HG02885 (cell line): ENCODE results near the gene PPARD.

Source experiments
- ATAC-seq: cut with Tn5 transposase; IDR thresholded peaks from one replicate; pipeline ENCODE4 v1.9.1; 2021; ENCODE audit warnings: mild to moderate bottlenecking; ENCODE audit not compliant: unreplicated experiment, poor library complexity

PPARD gene

GRCh38 chr6:35402136-35402855 lies 59.9 kb downstream of the PPARD start:
- peak; percentile 69 for ATAC-seq

GRCh38 chr6:35402856-35403191 lies 60.5 kb downstream of the PPARD start:
- no peak for ATAC-seq

GRCh38 chr6:35403544-35404442 lies 61.4 kb downstream of the PPARD start:
- ATAC-seq = no peak

GRCh38 chr6:35406711-35407485 lies 64.5 kb downstream of the PPARD start:
- no peak for ATAC-seq

GRCh38 chr6:35409245-35409644 lies 66.9 kb downstream of the PPARD start:
- no peak for ATAC-seq

DNA sequence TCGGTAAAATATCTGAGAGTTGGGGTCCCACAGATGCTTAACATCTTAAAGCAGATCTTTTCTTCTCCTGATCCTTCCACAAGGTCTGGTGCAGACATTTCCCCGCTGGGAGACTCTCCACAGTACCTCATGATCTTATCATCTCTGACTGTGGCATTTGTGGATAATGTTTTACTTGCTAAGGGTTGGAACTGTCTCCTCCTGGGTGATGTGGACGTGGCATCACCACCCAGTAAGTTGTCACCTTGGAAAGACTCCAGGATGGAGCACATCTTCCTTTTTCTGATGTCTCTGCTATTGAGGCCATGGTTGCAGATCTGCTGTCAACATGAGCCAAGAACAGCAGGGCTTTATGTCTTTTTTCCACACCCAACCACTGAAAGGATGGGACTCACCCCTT lies 67.8 kb downstream of the PPARD start:
- no peak for ATAC-seq

DNA sequence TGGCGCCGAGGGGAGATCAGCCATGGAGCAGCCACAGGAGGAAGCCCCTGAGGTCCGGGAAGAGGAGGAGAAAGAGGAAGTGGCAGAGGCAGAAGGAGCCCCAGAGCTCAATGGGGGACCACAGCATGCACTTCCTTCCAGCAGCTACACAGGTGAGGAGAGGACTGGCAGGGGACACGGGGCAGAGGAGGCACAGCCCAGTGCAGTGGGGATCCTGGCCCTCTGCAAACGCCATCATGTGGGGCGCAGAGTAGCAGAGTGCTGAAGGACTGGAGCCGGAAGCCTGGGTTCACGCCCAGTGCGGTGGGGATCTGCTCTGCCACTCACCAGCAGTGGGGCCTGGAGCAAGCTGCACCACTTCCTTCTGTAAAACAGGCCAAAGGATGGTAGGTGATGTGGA lies 68.7 kb downstream of the PPARD start:
- no peak for ATAC-seq

GRCh38 chr6:35412102-35412501 lies 69.7 kb downstream of the PPARD start:
- no peak for ATAC-seq

DNA sequence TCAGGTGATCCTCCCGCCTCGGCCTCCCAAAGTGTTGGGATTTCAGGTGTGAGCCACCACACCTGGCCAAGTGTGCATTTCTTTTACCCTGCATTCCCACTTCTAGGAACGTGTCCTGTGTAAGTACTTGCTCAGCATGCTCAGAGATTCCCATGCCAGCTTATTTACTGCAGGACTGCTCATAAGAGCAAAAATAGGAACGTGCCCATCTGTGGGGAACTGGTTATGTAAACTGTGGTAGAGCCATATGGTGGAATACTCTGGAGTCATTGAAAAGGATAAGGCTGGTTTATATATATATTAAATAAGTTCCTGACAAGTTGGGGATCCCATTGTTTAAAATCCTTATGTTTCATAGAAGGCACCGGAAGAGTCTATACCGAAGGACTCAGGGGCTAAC lies 71.6 kb downstream of the PPARD start:
- ATAC-seq = no peak

- ATAC-seq = no peak
These were observed 72.9 kb downstream of the PPARD start for GRCh38 chr6:35415065-35415891.

DNA sequence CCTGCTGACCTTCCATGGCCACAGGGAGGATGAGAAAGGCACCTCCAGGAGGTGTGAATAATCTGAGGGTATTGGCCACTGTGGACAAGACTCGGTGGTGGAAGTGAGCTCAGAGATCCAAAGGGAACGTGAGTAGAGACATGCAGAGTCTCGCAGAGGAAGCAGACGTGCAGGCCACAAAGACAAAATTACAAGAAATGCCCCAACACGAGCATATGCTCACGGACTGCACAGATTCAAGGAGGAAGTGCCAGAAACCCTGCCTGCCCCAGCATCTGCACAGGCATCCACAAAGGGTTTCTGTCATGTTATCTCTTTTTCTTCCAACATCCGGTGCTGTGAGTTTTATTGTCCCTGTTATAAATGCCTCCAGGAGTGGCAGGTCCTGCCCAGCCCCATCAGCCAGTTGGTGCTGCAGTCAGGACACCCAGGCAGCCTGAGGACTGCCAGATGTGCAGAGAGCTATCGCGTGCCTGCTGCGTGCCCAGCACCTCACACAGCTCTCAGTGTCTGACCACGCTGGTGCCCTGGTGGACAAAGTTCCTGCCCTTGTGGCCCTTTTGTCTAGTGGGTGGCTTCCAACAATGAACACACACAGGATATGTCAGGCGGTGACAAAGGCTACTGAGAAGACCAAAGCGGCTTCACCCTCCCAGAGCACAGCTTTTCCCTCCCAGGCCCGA lies 75.8 kb downstream of the PPARD start:
- ATAC-seq = no peak

DNA sequence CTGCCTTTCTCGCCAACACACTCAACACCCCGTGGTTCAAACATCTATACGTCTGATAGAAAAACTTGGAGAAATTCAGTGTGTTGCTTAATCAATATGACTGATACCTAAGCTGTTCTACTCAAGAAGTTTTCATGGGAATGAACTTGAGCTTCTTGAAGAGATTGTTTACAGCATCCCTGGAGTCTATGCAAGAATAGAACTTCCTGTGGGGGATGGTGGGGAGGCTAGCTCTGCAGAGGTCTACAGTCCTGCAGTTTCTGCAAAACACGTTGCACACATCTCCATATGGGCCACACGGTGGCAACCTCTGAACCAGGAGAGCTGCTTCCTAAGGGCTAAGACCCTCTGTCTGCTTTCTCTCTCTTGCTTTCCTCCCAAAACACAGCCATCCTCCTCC lies 77.1 kb downstream of the PPARD start:
- ATAC-seq = no peak

DNA sequence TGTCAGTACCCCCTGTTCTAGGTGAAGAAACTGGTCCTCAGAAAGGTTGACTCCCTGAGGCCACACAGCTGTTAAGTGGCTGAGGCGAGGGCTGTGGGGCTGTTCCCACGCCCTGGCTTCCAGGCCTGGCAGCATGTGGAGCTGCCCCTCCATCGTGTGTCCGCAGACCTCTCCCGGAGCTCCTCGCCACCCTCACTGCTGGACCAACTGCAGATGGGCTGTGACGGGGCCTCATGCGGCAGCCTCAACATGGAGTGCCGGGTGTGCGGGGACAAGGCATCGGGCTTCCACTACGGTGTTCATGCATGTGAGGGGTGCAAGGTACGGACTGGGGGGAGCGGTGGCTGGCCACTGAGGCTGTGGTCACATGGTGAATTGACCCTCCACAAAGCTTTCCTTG lies 77.6 kb downstream of the PPARD start:
- ATAC-seq = no peak

GRCh38 chr6:35425284-35425683 lies 82.9 kb downstream of the PPARD start:
- ATAC-seq = no peak

DNA sequence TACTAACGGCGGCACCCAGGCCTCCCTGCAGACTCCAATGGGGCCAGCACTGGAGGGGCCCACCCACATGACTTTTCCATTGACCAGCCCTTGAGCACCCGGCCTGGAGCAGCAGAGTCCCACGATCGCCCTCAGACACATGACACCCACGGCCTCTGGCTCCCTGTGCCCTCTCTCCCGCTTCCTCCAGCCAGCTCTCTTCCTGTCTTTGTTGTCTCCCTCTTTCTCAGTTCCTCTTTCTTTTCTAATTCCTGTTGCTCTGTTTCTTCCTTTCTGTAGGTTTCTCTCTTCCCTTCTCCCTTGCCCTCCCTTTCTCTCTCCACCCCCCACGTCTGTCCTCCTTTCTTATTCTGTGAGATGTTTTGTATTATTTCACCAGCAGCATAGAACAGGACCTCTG lies 83.7 kb downstream of the PPARD start:
- ATAC-seq = no peak

DNA sequence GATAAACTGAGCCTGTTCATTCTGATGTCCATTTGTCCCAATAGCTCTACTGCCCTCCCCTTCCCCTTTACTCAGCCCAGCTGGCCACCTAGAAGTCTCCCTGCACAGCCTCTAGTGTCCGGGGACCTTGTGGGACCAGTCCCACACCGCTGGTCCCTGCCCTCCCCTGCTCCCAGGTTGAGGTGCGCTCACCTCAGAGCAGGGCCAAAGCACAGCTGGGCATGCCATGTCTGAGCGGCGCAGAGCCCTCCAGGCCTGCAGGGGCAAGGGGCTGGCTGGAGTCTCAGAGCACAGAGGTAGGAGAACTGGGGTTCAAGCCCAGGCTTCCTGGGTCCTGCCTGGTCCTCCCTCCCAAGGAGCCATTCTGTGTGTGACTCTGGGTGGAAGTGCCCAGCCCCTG lies 85.1 kb downstream of the PPARD start:
- ATAC-seq = no peak

DNA sequence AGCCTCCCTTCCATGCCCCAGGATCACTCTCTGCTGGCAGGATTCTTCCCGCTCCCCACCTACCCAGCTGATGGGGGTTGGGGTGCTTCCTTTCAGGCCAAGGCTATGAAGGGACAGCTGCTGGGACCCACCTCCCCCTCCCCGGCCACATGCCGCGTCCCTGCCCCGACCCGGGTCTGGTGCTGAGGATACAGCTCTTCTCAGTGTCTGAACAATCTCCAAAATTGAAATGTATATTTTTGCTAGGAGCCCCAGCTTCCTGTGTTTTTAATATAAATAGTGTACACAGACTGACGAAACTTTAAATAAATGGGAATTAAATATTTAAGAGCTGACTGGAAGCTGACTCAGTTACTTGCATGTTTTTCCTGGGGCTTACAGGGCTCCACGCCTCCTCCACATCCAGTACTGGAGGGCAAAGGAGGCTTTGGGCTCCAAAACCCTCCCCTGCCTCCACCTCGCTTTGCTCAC lies 85.5 kb downstream of the PPARD start:
- ATAC-seq = no peak

DNA sequence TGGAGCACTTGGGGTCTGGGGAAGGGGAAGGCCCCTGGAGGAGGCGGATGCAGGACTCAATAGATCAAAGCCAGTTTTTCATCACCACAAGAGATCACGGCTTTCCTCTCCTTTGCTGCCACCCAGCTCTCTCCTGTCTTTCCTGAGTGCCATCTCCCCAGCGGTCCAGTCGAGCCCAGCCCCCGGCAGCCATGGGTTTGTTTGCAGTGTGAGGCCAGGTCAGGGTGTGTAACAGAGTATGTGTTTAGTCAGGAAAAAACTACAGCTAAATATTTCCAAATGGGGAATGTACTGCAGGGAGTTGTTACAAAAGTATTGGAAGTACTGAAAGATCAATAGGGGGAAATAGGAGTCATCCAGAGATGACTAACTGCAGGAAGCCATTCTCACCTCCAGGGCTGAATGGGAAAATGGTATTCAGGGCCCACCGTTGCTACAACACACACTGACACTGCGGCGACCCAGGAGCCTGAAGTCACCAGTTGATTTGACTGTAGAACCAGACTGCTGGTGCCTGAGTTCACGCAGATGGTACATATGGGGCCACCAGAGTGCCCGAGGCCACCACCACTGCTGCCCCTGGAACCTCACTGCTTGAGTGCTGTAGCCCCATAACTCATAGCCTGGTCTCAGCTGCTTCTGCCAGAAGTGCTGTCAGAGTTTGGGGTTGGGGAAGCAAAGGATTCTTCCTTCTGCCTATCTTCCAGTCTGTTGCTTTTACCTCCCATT lies 86.2 kb downstream of the PPARD start:
- no peak for ATAC-seq

GRCh38 chr6:35429463-35429862 lies 87.1 kb downstream of the PPARD start:
- ATAC-seq = no peak
